Loucy (cell line): ENCODE results near the gene TRABD2B.

ENCODE experiments used
- H2AFZ ChIP-seq: fragments of 200-600 bp; sonication (generic); 2 replicates; pipeline ENCODE4 v1.6.0; 2016; ENCODE audit warnings: antibody characterized with exemption, mild to moderate bottlenecking, low read length, moderate library complexity
- H3F3A ChIP-seq: fragments of 200-600 bp; 2 replicates; pipeline ENCODE4 v1.6.0; 2016; ENCODE audit warnings: antibody characterized with exemption, low read depth, mild to moderate bottlenecking
- H3K27me3 ChIP-seq: fragments of 200-600 bp; sonication (generic); 2 replicates; pipeline ENCODE4 v1.6.1; 2014; ENCODE audit warnings: low read length, mild to moderate bottlenecking; ENCODE audit not compliant: insufficient read depth, poor library complexity, severe bottlenecking
- H3K36me3 ChIP-seq: fragments of 200-600 bp; sonication (generic); 2 replicates; pipeline ENCODE4 v1.6.1; 2016; ENCODE audit warnings: low read length; ENCODE audit not compliant: insufficient read depth
- H3K4me1 ChIP-seq: fragments of 200-600 bp; sonication (generic); 2 replicates; pipeline ENCODE4 v1.5.1; 2014; ENCODE audit warnings: low read length, mild to moderate bottlenecking; ENCODE audit not compliant: insufficient read depth, poor library complexity, severe bottlenecking
- H3K4me2 ChIP-seq: fragments of 200-600 bp; sonication (generic); 2 replicates; pipeline ENCODE4 v1.6.0; 2014; ENCODE audit warnings: antibody characterized with exemption, low read length, low read depth, mild to moderate bottlenecking; ENCODE audit not compliant: poor library complexity, severe bottlenecking
- H3K4me3 ChIP-seq: fragments of 200-600 bp; sonication (generic); 2 replicates; pipeline ENCODE4 v1.5.1; 2014; ENCODE audit warnings: low read length, mild to moderate bottlenecking, mixed read lengths; ENCODE audit not compliant: poor library complexity, severe bottlenecking
- H3K79me2 ChIP-seq: fragments of 200-600 bp; sonication (generic); 2 replicates; pipeline ENCODE4 v1.6.1; 2014; ENCODE audit warnings: low read length; ENCODE audit not compliant: insufficient read depth
- H3K9ac ChIP-seq: fragments of 200-600 bp; sonication (generic); 2 replicates; pipeline ENCODE4 v1.6.0; 2014; ENCODE audit warnings: mild to moderate bottlenecking, low read depth, low read length, moderate library complexity; ENCODE audit not compliant: poor library complexity, severe bottlenecking
- H3K9me2 ChIP-seq: fragments of 200-600 bp; sonication (generic); replicated peaks from 2 replicates; pipeline ENCODE4 v1.6.1; 2016; ENCODE audit warnings: low read depth, low read length, mixed read lengths
- H3K9me3 ChIP-seq: fragments of 200-600 bp; sonication (generic); 2 replicates; pipeline ENCODE4 v1.6.1; 2014; ENCODE audit warnings: mild to moderate bottlenecking, antibody characterized with exemption, low read length, low read depth; ENCODE audit not compliant: insufficient read depth
- H4K20me1 ChIP-seq: fragments of 200-600 bp; sonication (generic); 2 replicates; pipeline ENCODE4 v1.6.0; 2014; ENCODE audit warnings: antibody characterized with exemption, low read length, mild to moderate bottlenecking; ENCODE audit not compliant: insufficient read depth, poor library complexity, severe bottlenecking
- EZH2phosphoT487 ChIP-seq: fragments of 200-600 bp; IDR thresholded peaks from 2 replicates; pipeline ENCODE4 v1.6.1; 2018; ENCODE audit warnings: antibody characterized with exemption, mild to moderate bottlenecking, moderate library complexity, borderline replicate concordance
- TF ChIP-seq, protein P1 (sequence below): fragments of 200-600 bp; sonication (generic); conservative IDR thresholded peaks from 2 replicates; pipeline ENCODE4 v1.5.1; 2014; ENCODE audit warnings: mild to moderate bottlenecking, antibody characterized with exemption, low read length

TRABD2B gene

DNA sequence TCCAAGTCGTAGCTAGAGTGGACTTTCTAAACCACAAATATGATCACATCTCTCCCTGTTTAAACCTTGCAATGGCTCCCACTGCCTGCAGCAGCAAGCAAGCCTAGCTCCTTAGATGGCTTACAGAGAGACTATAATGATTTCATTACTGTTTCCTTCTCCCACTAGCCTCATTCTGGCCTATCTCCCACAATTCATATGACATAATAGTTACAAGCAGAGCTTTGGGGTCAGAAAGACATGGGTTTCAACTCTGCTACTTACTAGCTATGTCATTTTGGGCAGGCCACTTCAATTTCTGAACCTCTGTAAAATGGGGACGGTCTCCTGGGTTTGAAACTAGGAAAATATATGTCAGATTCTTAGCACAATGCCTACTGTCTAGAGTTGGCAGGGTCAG is 143.3 kb downstream of the TRABD2B start:
- Histone ChIP-seq H3K9me2 (no peaks in the 10 kb centered on the region), H2AFZ (no peak overlapping the region), H3K79me2 (no peaks in the 10 kb centered on the region), H3K9me3 (no peaks in the 10 kb centered on the region), H4K20me1 (no peaks in the 10 kb centered on the region), H3K9ac (no peak overlapping the region), H3K4me1 (peaks cover 21% of the 10 kb centered on the region), H3K27me3 (no peaks in the 10 kb centered on the region), H3K4me3 (no peak overlapping the region), H3F3A (no peaks in the 10 kb centered on the region), H3K36me3 (no peaks in the 10 kb centered on the region), H3K4me2 (no peak overlapping the region)
- no peak for TF ChIP-seq EZH2phosphoT487
- TF ChIP-seq, protein P1, sequence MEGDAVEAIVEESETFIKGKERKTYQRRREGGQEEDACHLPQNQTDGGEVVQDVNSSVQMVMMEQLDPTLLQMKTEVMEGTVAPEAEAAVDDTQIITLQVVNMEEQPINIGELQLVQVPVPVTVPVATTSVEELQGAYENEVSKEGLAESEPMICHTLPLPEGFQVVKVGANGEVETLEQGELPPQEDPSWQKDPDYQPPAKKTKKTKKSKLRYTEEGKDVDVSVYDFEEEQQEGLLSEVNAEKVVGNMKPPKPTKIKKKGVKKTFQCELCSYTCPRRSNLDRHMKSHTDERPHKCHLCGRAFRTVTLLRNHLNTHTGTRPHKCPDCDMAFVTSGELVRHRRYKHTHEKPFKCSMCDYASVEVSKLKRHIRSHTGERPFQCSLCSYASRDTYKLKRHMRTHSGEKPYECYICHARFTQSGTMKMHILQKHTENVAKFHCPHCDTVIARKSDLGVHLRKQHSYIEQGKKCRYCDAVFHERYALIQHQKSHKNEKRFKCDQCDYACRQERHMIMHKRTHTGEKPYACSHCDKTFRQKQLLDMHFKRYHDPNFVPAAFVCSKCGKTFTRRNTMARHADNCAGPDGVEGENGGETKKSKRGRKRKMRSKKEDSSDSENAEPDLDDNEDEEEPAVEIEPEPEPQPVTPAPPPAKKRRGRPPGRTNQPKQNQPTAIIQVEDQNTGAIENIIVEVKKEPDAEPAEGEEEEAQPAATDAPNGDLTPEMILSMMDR, result no peak

DNA sequence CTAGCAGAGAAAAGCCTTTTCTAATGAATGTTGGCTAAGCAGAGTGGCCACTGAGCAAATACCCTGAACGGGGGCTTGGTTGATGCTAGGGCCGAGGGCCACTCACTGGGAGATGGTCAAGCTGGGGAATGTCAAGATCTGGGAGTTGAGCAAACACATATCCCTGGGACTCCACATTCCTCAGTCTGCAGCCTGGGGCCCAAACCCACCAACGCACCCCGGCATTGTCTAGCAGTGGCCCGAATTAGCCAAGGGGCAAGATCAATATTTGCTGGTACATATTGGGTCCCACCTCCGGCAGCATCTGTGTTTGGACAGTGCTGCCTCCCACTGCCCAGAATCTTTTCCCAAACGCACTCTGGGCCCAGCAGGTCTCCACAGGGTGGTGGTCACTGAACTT is 144.1 kb downstream of the TRABD2B start:
- Histone ChIP-seq H3F3A (no peaks in the 10 kb centered on the region), H3K9ac (no peak overlapping the region), H3K4me3 (no peak overlapping the region), H2AFZ (no peak overlapping the region), H3K4me2 (no peak overlapping the region), H4K20me1 (no peaks in the 10 kb centered on the region), H3K9me2 (no peaks in the 10 kb centered on the region), H3K79me2 (no peaks in the 10 kb centered on the region), H3K9me3 (no peaks in the 10 kb centered on the region), H3K36me3 (no peaks in the 10 kb centered on the region), H3K27me3 (no peaks in the 10 kb centered on the region), H3K4me1 (peaks cover 14% of the 10 kb centered on the region)
- TF ChIP-seq EZH2phosphoT487, result no peak
- TF ChIP-seq, protein P1, result no peak

DNA sequence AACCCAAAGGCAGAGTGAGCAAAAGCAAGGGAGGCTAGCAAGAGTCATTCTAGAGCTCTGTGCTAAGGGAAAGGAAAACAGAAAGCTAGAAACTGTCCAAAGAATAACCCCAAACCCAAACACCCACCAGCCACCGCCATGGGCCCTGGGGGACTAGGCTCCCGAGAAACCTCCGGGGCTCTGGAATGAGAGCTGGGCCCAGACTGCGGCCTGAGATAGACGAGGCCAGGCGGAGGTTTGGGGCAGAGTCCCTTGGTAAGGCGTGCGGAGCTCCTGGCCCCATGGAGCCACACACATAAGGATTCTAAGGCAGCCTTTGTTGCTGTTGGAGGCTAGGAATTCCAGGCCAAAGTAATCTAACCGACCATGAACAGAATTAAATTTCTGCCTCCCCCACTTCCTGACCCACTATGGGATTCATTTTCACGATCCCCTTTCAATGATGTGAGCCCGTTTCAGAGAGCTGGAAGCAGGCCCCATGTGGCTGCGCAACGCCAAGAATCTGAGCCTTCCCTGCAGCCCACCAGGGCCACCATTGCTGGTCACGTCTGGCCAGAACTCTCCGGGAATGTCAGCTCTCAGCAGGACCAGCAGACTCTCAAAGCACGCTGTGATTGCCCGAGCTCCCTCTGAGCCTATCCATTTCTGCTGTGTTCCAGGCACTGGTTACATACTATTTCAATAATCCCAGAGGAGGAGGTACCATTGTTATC is 145.0 kb downstream of the TRABD2B start:
- Histone ChIP-seq H3K27me3 (no peaks in the 10 kb centered on the region), H3K79me2 (no peaks in the 10 kb centered on the region), H3K9me2 (no peaks in the 10 kb centered on the region), H3K36me3 (no peaks in the 10 kb centered on the region), H2AFZ (no peak overlapping the region), H4K20me1 (no peaks in the 10 kb centered on the region), H3K4me3 (no peak overlapping the region), H3F3A (no peaks in the 10 kb centered on the region), H3K9me3 (no peaks in the 10 kb centered on the region), H3K9ac (no peak overlapping the region), H3K4me1 (peaks cover 8% of the 10 kb centered on the region), H3K4me2 (no peak overlapping the region)
- TF ChIP-seq, protein P1, result no peak
- TF ChIP-seq EZH2phosphoT487, result no peak
